NCI-H2107 treated with DMSO at 0.1 percent for 48 hours (cell line): ENCODE data around the gene CDIPT.
A peak's percentile ranks its signal among the peaks of the same experiment; 100 is the strongest.

Source experiments
- DNase-seq: peaks from one replicate; lab custom pipeline; 2025; ENCODE audit not compliant: unreplicated experiment; lab: John Stamatoyannopoulos, UW

The CDIPT gene

DNA sequence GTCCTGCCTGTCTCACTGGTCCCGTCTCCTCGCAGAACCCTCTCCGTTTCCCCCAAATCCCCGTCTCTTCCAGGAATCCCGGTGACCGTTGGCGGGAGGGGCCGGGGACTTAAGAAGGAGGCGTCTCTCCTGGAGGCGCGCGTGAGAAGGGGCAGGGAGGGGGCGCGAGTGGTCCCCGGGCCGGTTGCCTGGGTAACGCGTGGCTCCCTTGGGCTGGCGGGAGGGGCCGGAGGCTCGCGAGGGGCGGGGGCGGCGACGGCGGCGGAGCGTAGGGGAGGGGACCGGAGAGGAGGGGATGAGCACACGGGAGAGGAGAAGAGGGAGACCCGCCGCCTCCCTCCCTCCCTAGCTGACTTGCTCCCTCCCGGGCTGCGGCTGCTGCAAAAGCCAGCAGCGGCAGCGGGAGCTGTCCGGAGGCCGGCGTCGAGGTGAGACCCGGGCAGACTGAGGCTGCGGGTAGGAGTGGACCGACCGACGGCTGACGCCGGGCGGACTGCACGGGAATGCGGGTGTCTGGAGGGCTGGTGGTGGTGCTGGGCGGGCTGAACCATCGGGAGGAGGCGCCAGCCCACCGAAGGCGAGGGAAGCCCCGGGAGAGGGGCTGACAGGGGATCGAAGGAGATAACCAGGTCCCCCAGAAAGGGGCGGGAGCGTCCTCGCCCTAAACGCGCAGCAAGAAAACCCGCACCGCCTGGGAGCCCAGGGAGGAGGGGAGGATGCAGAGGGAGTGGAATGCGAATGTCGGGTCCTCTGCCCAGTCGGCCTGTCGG is 50.9 kb downstream of the CDIPT start, which contains the start of gene PRRT2:
PRRT2 (plus strand) TSS at position 298 of the 770 bp plus-strand sequence. CDS start 862 bp downstream, outside the sequence.
- peak; percentile 39 for DNase-seq

GRCh38 chr16:29811170-29811895 is 51.7 kb downstream of the CDIPT start:
- DNase-seq: peak; percentile 81

DNA sequence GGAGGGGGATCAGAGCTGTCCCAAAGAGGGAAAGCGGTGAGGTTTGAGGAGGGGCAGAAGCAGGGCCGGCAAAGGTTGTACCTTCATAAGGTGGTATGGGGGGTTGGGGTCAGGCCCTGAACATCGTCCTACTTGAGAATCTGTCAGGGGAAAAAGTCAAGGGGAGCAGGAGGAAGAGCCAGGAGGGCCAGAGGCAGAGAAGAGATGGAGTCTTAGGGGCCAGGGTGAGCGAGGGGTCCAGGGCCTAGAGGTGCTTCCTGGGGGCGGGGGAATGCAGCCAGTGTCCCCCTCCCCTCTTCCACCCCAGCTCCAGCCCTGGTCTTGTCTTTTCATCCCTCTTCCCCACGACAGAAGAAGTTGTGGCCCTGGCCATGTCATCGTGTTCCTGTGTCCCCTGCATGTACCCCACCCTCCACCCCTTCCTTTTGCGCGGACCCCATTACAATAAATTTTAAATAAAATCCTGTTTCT is 52.3 kb downstream of the CDIPT start:
- DNase-seq: no peak

DNA sequence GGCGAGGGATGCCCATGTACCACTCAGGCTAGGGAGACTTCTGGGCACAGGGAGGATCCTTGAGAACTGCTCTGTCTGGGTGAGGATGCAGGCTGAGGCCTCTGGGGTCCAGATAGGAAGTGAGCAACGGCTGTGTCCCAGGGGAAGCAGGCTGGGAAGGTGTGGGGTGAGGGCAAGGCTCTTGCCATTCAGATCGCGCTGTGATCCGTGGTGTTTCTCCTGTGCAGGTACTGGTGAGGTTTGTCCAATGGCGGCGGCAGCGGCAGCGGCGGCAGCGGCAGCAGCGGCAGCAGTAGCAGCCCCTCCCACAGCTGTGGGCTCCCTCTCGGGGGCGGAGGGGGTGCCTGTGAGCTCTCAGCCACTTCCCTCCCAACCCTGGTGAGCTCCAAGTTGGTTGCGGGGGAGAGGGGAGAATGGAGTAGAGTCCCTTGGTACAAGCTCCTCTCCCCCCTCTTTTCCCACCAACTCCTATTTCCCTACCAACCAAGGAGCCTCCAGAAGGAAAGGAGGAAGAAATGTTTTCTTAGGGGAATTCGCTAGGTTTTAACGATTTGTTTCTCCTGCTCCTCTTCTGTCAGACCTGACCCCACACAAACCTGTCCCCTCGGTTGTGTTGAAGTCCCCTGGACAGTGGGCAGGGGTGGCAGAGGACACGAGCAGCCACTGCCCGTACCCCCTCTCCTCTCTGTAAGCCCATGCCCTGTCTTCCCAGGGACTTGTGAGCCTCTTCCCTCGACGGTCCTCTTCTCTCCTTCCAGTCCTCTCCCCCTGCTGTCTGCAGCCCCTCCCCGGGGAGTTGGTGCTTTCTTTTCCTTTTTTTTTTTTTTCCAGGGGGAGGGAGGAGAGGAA is 53.0 kb downstream of the CDIPT start:
- DNase-seq: no peak

DNA sequence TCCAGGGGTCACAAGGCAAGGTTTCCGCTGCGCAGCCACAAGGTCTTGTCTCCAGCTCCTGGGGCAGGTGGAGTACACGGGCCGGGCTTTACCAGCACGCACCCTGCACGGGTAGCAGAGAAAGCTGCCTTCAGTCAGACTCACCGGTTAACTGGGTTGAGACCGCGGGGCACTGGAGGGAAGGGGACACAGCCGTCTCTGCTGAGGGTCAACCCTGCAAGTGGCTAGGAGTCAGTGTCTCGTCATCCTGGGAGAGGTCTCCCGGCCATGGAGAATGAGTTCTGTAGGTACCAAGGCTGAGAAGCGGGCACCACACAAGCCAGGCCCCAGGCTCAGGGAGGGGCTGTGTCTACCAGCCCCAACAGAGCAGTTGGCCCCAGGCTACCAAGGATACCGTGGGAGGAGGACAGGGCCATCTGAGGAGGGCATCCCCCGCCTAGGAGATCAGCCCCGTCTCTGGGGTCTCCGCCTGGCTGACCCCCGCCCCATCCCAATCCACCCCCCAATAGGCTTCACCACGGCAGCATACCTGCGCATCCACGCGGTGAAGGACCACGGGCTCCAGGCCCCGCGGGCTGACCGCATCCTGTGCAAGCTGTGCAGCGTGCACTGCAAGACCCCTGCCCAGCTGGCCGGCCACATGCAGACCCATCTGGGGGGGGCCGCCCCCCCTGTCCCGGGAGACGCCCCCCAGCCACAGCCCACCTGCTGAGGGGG is 53.8 kb downstream of the CDIPT start:
- DNase-seq: no peak
